C1 segment of cervical spinal cord (tissue), 14 donors: ENCODE measurements around the gene CSF3.

Experiments
- DNase-seq, 14 donors: peaks; one replicate each; lab custom pipeline; 2025; lab: John Stamatoyannopoulos, UW

Gene CSF3

DNA sequence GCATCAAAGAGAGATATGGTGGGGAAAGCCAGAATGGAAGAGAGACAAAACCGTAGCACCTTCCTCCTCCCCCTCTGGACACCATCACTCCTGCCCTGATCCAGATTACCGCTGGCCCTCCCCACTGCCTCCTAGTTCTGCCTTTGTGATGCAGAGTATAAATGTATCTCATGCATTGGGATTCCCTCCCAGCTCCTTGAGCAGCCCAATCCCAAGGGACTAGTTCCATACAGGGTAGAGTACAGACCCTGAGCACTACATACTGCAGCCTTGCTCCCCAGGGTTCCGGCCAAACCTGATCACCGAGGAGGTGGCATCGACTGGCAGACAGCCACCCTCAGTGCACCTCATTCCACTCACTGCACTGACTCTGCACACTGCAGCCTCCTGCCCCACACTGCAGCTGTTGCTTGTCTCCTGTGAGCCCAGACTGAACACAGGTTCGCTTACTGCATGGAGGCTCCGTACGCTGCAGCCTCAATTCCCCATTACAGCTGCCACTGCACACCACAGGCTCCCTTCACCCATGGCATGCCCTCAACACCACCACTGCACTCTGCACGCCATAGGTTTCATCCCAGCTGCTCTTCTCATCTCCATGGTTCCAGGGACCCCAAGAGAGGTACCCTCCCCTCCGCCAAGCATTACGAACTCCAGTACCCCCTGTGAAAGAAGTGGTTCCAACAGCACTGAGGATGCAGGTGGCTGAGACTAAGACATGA lies 45.8 kb downstream of the CSF3 start:
- no peak for DNase-seq

DNA sequence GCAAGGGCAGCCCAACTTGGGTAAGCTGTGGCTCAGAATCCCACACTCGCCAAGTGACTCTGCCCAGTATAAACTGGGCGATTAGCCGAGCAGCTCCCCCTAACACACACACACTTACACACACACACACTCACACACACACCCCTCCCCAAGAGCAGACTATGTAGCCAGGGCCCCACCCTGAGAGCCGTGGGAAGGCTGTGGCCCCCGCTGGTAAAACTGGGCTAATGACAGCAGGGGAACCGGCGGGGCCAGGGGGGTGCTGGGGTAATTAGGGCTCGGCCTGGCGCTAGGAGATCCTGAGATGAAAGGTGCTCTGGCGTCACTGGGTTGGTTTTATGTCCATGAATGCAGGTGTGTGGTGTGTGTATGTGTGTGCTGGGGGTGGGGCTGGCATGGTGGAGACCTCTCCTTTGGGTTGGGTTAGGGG lies 46.4 kb downstream of the CSF3 start:
- DNase-seq: no peak

DNA sequence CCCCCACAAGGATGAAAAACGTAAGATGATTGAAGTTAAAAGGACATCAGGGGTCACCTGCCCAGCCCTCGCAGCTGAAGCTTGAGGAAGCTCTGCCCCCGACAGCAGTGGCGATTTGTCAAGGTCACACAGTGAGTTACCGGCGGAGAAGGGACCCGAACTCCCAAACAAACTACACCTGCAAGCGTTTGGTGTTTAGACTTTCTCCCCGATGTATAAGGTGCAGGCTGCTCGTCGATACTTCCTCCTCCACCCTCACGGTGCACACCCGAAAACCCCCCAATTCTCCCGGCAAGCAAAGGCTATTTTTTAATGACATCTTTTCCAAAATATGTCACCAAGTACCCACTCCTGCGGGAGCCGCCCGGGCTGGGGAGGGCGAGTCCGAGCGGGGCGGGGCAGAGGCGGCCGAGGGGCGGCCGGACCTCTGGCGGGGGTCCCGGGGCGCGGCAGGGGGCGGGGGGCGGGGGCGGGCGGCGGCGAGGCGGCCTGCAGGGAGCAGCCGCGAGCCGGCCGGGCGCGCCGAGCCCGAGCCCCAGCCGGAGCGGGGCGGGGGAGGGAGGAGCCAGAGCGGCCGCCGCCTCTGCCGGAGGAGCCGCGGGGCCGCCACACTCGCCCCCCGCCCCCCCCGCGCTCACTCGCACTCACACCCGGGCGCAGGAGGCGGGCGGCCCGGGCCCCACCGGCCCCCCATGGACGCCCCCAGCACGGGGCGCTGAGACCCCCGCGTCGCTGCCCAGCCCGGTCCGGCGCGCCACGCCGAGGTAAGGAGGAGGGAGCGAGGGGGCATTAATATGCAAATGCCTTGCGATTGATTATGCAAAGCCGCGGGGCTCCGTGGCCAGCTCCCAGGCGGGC lies 47.3 kb downstream of the CSF3 start, which contains the start of gene THRA:
THRA (plus strand) TSS at position 637 of the 858 bp plus-strand sequence. CDS start 11,524 bp downstream, outside the sequence.
- peak in 9 of 14 donors; percentile 37 to 82 (median 71) for DNase-seq

DNA sequence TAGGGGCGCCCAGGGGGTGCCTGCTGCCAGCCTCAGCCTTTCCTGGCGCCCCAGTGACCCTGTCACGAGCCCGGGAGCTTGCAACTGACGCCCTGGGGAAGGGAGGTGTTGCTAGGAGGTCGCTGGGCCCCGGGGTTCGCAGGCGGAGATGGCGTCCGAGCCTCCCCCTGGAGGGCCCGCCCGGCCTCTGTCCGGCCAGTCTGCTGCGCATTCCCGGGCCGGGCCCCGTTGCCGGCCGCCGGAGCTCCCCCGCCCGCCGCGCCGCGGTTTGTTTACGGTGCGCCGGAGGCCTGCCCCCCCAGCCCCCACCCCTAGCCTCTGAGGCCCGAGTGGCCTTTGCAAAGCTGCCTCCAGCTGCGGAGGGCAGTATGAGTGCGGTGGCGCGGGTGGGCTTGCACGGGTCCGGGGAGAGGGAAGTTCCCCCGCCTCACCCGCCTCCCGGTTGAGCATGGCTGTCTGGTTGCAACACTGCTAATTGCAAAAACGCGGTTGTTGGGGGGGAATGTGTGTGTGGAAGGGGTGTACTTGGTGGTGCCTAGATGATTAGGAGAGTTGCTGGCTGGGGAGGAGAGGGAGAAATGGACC lies 48.0 kb downstream of the CSF3 start:
- DNase-seq: peak in 5 of 14 donors; percentile 49 to 78 (median 66)

DNA sequence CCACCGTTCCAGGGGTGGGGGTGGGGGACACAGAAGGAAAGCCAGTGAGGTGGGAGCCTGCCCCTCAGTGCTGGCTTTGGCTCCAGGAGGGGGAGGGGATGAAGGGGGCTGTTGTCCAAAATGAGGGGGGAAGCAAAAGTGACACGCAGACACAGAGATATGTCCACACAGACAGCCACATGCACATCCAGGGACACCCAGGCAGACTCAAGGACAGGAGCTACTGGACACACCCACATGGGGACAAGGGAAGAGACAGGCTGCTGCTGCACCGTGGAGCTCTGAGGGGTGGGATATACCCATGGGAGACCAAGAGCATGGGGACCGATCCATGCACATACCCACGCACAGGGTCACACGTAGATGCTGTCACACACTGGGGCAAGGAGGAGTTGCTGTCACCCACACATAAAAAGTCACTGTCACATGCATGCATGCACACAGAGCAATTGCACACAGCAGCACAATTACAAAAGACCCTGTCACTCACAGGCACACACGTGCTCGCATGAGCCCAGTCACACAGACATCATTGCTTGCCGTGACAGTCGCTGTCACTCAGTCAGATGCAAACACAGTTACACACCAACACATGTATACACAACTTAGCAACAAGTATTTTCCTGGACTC lies 48.8 kb downstream of the CSF3 start:
- peak in 8 of 14 donors; percentile 17 to 69 (median 46) for DNase-seq

DNA sequence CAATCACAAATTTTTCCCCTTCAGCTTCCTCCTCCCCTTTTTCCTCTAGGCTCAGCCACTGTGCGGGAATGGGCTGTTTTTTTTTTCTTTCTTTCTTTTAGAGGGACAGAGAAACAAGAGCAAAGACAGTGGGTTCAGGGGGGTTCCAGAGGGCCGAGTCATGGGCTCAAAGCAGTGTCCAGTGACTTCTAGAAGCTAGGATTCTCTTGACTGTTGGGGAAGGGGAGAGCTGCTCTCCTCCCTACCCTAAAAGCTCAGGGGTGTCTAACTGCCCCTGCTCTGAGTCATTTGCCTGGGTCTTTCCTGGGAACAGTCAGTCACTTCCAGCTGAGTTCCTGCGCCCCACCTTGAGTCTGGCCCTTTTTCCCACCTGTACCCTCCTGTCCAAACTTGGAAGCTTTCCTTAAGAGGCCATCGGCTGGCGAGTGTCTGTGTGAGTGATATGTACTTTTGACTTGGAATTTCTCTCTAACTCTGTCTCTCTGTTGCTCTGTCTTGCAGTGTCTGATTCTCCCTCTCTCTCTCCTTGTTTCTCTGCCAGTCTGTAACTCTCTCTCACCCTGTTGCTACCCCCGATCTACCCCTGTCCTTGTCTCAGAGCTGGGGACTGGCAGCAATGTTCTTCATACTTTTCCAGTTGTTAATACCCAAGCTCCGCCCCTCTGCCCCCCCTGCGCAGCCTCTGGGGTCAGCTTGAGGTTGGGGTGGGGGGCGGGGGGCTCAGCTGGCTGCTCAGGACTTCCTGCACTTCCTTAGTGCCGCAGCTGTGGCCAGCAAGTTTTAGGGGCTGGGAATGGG lies 49.9 kb downstream of the CSF3 start:
- peak in 7 of 14 donors; percentile 30 to 67 (median 55) for DNase-seq

DNA sequence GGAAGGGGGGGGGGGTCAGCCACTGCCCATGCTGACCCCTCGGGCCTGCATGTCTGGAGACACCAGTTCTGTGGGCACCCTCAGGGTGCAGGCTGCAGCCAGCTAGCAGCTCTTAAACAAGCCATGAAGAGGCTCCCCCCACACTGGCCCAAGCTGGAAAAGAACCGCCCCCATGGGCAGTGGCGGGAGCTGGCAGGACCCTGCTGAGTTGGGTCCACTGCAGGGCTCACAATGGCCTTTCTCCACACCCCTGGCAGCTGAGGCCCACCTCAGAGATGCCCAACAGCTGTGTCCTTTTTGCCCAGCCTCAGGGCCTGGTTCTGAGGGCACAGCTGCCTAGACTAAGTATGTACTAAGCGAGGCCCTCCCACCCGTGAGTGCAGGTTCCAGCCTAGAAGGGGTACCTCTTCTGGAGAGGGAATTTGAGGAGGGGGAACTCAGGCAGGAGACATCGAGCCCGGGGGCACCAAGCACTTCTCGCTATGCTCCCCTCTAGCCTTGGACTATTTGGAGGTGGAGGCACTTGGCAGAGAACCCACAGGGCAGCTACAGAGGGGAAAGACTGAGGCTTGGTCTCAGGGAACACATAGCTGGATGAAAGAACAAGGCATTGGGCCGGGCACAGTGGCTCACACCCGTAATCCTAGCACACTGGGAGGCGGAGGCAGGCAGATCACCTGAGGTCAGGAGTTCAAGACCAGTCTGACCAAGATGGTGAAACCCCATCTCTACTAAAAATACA lies 50.7 kb downstream of the CSF3 start:
- peak in 5 of 14 donors; percentile 23 to 67 (median 56) for DNase-seq
